Measurements from ENCODE around the gene CLPTM1.

The CLPTM1 gene

GRCh38 chr19:45001087-45001739 is 46.0 kb downstream of the CLPTM1 start, which contains the start of gene RELB:
RELB (plus strand) TSS chr19:45001464; CDS start chr19:45001580, 116 bp downstream.
- Histone ChIP-seq H4K20me1 (ENCODE audit: insufficient read depth, low read length) (no peaks in the 10 kb centered on the region), H3K9me3 (ENCODE audit: low read length) (no peaks in the 10 kb centered on the region), H3K36me3 (ENCODE audit: insufficient read depth, low read length) (peaks cover 14% of the 10 kb centered on the region; the same call in 1 of the 2 replicates), H3K9ac (ENCODE audit: low read length) (peak within 1 kb of the TSS; percentile 89), H3K4me2 (ENCODE audit: low read length) (peak within 1 kb of the TSS; percentile 93), H3F3A (ENCODE audit: insufficient read depth, low read length) (0 out of 2 replicates have a peak, but pooled peaks cover 3% of the 10 kb centered on the region), H3K4me1 (ENCODE audit: insufficient read depth, low read length, severe bottlenecking) (peaks cover 64% of the 10 kb centered on the region), H3K27me3 (ENCODE audit: insufficient read depth, low read length) (no peaks in the 10 kb centered on the region), H2AFZ (ENCODE audit: low read length) (no peak within 1 kb of the TSS), H3K4me3 (ENCODE audit: low read depth, low read length, poor library complexity, severe bottlenecking) (peak within 1 kb of the TSS; percentile 76), H3K9me2 (ENCODE audit: low read depth, low read length) (no peaks in the 10 kb centered on the region), H3K79me2 (ENCODE audit: insufficient read depth, low read length) (no peaks in the 10 kb centered on the region), H3K27ac (ENCODE audit: low read depth, low read length, poor library complexity, severe bottlenecking) (peak within 1 kb of the TSS; percentile 93)
- TF ChIP-seq, protein P1, sequence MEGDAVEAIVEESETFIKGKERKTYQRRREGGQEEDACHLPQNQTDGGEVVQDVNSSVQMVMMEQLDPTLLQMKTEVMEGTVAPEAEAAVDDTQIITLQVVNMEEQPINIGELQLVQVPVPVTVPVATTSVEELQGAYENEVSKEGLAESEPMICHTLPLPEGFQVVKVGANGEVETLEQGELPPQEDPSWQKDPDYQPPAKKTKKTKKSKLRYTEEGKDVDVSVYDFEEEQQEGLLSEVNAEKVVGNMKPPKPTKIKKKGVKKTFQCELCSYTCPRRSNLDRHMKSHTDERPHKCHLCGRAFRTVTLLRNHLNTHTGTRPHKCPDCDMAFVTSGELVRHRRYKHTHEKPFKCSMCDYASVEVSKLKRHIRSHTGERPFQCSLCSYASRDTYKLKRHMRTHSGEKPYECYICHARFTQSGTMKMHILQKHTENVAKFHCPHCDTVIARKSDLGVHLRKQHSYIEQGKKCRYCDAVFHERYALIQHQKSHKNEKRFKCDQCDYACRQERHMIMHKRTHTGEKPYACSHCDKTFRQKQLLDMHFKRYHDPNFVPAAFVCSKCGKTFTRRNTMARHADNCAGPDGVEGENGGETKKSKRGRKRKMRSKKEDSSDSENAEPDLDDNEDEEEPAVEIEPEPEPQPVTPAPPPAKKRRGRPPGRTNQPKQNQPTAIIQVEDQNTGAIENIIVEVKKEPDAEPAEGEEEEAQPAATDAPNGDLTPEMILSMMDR (IDR thresholded peaks at IDR 0.05; ENCODE audit: low read length), result no peak
- no peak for TF ChIP-seq EZH2 (IDR thresholded peaks at IDR 0.05; ENCODE audit: borderline replicate concordance, low read length)

- H3K36me3 ChIP-seq (ENCODE audit: insufficient read depth, low read length), result peaks cover 23% of the 10 kb centered on the region; the same call in 1 of the 2 replicates
- H3K9me2 ChIP-seq (ENCODE audit: low read depth, low read length), result no peaks in the 10 kb centered on the region
- no peaks in the 10 kb centered on the region for H3K9me3 ChIP-seq (ENCODE audit: low read length)
- H3K4me1 ChIP-seq (ENCODE audit: insufficient read depth, low read length, severe bottlenecking), result peaks cover 77% of the 10 kb centered on the region
- H3K4me3 ChIP-seq (ENCODE audit: low read depth, low read length, poor library complexity, severe bottlenecking), result peak overlapping the region; percentile 30
- peak overlapping the region; percentile 45; the same call in 1 of the 2 replicates for H3K4me2 ChIP-seq (ENCODE audit: low read length)
- H3F3A ChIP-seq (ENCODE audit: insufficient read depth, low read length), result 0 out of 2 replicates have a peak, but pooled peaks cover 3% of the 10 kb centered on the region
- H3K27ac ChIP-seq (ENCODE audit: low read depth, low read length, poor library complexity, severe bottlenecking), result peak overlapping the region; percentile 88
- no peaks in the 10 kb centered on the region for H3K27me3 ChIP-seq (ENCODE audit: insufficient read depth, low read length)
- no peaks in the 10 kb centered on the region for H3K79me2 ChIP-seq (ENCODE audit: insufficient read depth, low read length)
- TF ChIP-seq, protein P1 (IDR thresholded peaks at IDR 0.05; ENCODE audit: low read length), result no peak
- TF ChIP-seq EZH2 (IDR thresholded peaks at IDR 0.05; ENCODE audit: borderline replicate concordance, low read length), result no peak
- H2AFZ ChIP-seq (ENCODE audit: low read length), result no peak overlapping the region
- no peaks in the 10 kb centered on the region for H4K20me1 ChIP-seq (ENCODE audit: insufficient read depth, low read length)
- no peak overlapping the region for H3K9ac ChIP-seq (ENCODE audit: low read length)
Measured at GRCh38 chr19:45003485-45003884, 48.3 kb downstream of the CLPTM1 start.

GRCh38 chr19:45005787-45006186 is 50.6 kb downstream of the CLPTM1 start:
- H3K9ac ChIP-seq (ENCODE audit: low read length), result no peak overlapping the region
- peaks cover 30% of the 10 kb centered on the region; the same call in 1 of the 2 replicates for H3K36me3 ChIP-seq (ENCODE audit: insufficient read depth, low read length)
- H3K27ac ChIP-seq (ENCODE audit: low read depth, low read length, poor library complexity, severe bottlenecking), result peak overlapping the region; percentile 75
- no peak overlapping the region for H3K4me3 ChIP-seq (ENCODE audit: low read depth, low read length, poor library complexity, severe bottlenecking)
- TF ChIP-seq, protein P1 (IDR thresholded peaks at IDR 0.05; ENCODE audit: low read length), result no peak
- TF ChIP-seq EZH2 (IDR thresholded peaks at IDR 0.05; ENCODE audit: borderline replicate concordance, low read length), result no peak
- H4K20me1 ChIP-seq (ENCODE audit: insufficient read depth, low read length), result no peaks in the 10 kb centered on the region
- no peaks in the 10 kb centered on the region for H3K9me3 ChIP-seq (ENCODE audit: low read length)
- no peaks in the 10 kb centered on the region for H3F3A ChIP-seq (ENCODE audit: insufficient read depth, low read length)
- H3K4me2 ChIP-seq (ENCODE audit: low read length), result no peak overlapping the region
- no peaks in the 10 kb centered on the region for H3K9me2 ChIP-seq (ENCODE audit: low read depth, low read length)
- no peak overlapping the region for H2AFZ ChIP-seq (ENCODE audit: low read length)
- peaks cover 75% of the 10 kb centered on the region for H3K4me1 ChIP-seq (ENCODE audit: insufficient read depth, low read length, severe bottlenecking)
- no peaks in the 10 kb centered on the region for H3K79me2 ChIP-seq (ENCODE audit: insufficient read depth, low read length)
- H3K27me3 ChIP-seq (ENCODE audit: insufficient read depth, low read length), result no peaks in the 10 kb centered on the region

All from OCI-LY1 (cell line).